Mesenchymal stem cell (in vitro differentiated cells and primary cell): Measurements from ENCODE around the gene CYP11A1.

Experiments used
- DNase-seq: peaks from one replicate; pipeline ENCODE4 v3.0.0-alpha.2; 2013
- H2AFZ ChIP-seq: one replicate; pipeline ENCODE4 v1.6.1; 2013; ENCODE audit warnings: low read depth, mild to moderate bottlenecking, control low read depth, inconsistent platforms, low read length, moderate library complexity
- H2AK5ac ChIP-seq: 2 replicates; pipeline ENCODE4 v1.6.1; 2013; ENCODE audit warnings: low read length, moderate library complexity, mild to moderate bottlenecking, inconsistent platforms; ENCODE audit not compliant: severe bottlenecking
- H2BK120ac ChIP-seq: one replicate; pipeline ENCODE4 v1.6.1; 2013; ENCODE audit warnings: low read depth, mild to moderate bottlenecking, inconsistent platforms, low read length, moderate library complexity
- H2BK12ac ChIP-seq, 2 experiments: one replicate each; pipeline ENCODE4 v1.6.1; 2013; ENCODE audit warnings: inconsistent platforms in 2 of 2, low read length in 2 of 2, mild to moderate bottlenecking in 2 of 2, moderate library complexity in 2 of 2, control low read depth in 1 of 2
- H2BK15ac ChIP-seq: one replicate; pipeline ENCODE4 v1.6.1; 2013; ENCODE audit warnings: mild to moderate bottlenecking, low read depth, inconsistent platforms; ENCODE audit not compliant: poor library complexity, severe bottlenecking
- H2BK5ac ChIP-seq: 2 replicates; pipeline ENCODE4 v1.6.1; 2013; ENCODE audit warnings: low read depth, mild to moderate bottlenecking, low read length, control low read depth, inconsistent platforms; ENCODE audit not compliant: poor library complexity, severe bottlenecking
- H3K14ac ChIP-seq, 2 experiments: one replicate each; pipeline ENCODE4 v1.6.1; 2013; ENCODE audit warnings: inconsistent platforms in 2 of 2, low read length in 2 of 2, control low read depth in 1 of 2, mild to moderate bottlenecking in 1 of 2, moderate library complexity in 1 of 2
- H3K18ac ChIP-seq, 2 experiments: one replicate each; pipeline ENCODE4 v1.6.1; 2013; ENCODE audit warnings: inconsistent platforms in 2 of 2, low read length in 2 of 2, control low read depth in 1 of 2, low read depth in 1 of 2, mild to moderate bottlenecking in 1 of 2
- H3K23ac ChIP-seq, 2 experiments: one replicate each; pipeline ENCODE4 v1.6.1; 2013; ENCODE audit warnings: inconsistent platforms in 2 of 2, low read length in 2 of 2, mild to moderate bottlenecking in 2 of 2, moderate library complexity in 2 of 2, control low read depth in 1 of 2
- H3K27ac ChIP-seq: 2 replicates; pipeline ENCODE4 v1.5.1; 2013; ENCODE audit warnings: mild to moderate bottlenecking, moderate library complexity, low read length, control low read depth, inconsistent platforms; ENCODE audit not compliant: poor library complexity, severe bottlenecking
- H3K27me3 ChIP-seq, 2 experiments: 2 replicates each; pipeline versions ENCODE4 v1.6.1 to v1.7.0; 2013; ENCODE audit warnings: low read length in 2 of 2, mild to moderate bottlenecking in 2 of 2, moderate library complexity in 2 of 2, control low read depth in 1 of 2, inconsistent platforms in 1 of 2; ENCODE audit not compliant: control insufficient read depth in 1 of 2, insufficient read depth in 1 of 2
- H3K36me3 ChIP-seq, 2 experiments: 2 replicates each; pipeline versions ENCODE4 v1.6.1 to v1.7.0; 2013; ENCODE audit warnings: low read length in 2 of 2, control low read depth in 1 of 2, inconsistent platforms in 1 of 2, low read depth in 1 of 2, mild to moderate bottlenecking in 1 of 2; ENCODE audit not compliant: insufficient read depth in 2 of 2, control insufficient read depth in 1 of 2
- H3K4ac ChIP-seq, 2 experiments: one replicate each; pipeline ENCODE4 v1.6.1; 2013; ENCODE audit warnings: inconsistent platforms in 2 of 2, low read length in 2 of 2, mild to moderate bottlenecking in 2 of 2, moderate library complexity in 2 of 2, control low read depth in 1 of 2, low read depth in 1 of 2
- H3K4me1 ChIP-seq: 2 replicates; pipeline ENCODE4 v1.6.1; 2013; ENCODE audit warnings: low read depth, low read length, control low read depth; ENCODE audit not compliant: control insufficient read depth, insufficient read depth
- H3K4me2 ChIP-seq: 2 replicates; pipeline ENCODE4 v1.6.1; 2013; ENCODE audit warnings: low read length, mild to moderate bottlenecking, inconsistent platforms; ENCODE audit not compliant: poor library complexity, severe bottlenecking
- H3K4me3 ChIP-seq, 2 experiments: 2 replicates each; pipeline versions ENCODE4 v1.5.1 to v1.7.0; 2013; ENCODE audit warnings: low read length in 2 of 2, mild to moderate bottlenecking in 2 of 2, control low read depth in 1 of 2, low read depth in 1 of 2; ENCODE audit not compliant: insufficient read depth in 1 of 2
- H3K79me1 ChIP-seq: replicated peaks from 2 replicates; pipeline ENCODE4 v1.6.1; 2013; ENCODE audit warnings: mild to moderate bottlenecking, control low read depth, low read length, inconsistent platforms; ENCODE audit not compliant: poor library complexity, severe bottlenecking
- H3K9ac ChIP-seq: 2 replicates; pipeline ENCODE4 v1.7.0; 2013; ENCODE audit warnings: mild to moderate bottlenecking, low read length, moderate library complexity
- H3K9me3 ChIP-seq: 2 replicates; pipeline ENCODE4 v1.7.0; 2013; ENCODE audit warnings: mild to moderate bottlenecking, low read length; ENCODE audit not compliant: control insufficient read depth
- H4K8ac ChIP-seq: one replicate; pipeline ENCODE4 v1.6.1; 2013; ENCODE audit warnings: inconsistent platforms, mild to moderate bottlenecking, low read length, moderate library complexity
- H4K91ac ChIP-seq: one replicate; pipeline ENCODE4 v1.6.1; 2013; ENCODE audit warnings: mild to moderate bottlenecking, low read length, inconsistent platforms
- WGBS: methylation state at CpG from one replicate; pipeline ENCODE4 v1.1.7; 2013; ENCODE audit warnings: mixed read lengths; 5-methylcytosine and 5-hydroxymethylcytosine counted together

Gene CYP11A1

GRCh38 chr15:74376825-74377581, 9.6 kb upstream of the CYP11A1 start:
- Histone ChIP-seq H2BK12ac (no peak overlapping the region), H3K4me2 (no peak overlapping the region)

GRCh38 chr15:74376226-74376625, 8.8 kb upstream of the CYP11A1 start:
- no peaks in the 10 kb centered on the region for H3K9me3 ChIP-seq
- H2AFZ ChIP-seq, result no peak overlapping the region
- no peak overlapping the region for H3K27ac ChIP-seq
- H2BK12ac ChIP-seq, result no peak overlapping the region
- H4K8ac ChIP-seq, result no peak overlapping the region
- H3K27me3 ChIP-seq, result peaks cover 0 to 16% of the 10 kb centered on the region in 2 experiments
- H3K4me1 ChIP-seq, result peaks cover 14% of the 10 kb centered on the region
- DNase-seq, result no peak
- no peak overlapping the region for H2BK15ac ChIP-seq
- H3K18ac ChIP-seq, result no peak overlapping the region
- H2BK120ac ChIP-seq, result no peak overlapping the region
- H2BK5ac ChIP-seq, result no peak overlapping the region
- H3K36me3 ChIP-seq, result no peaks in the 10 kb centered on the region
- no peak overlapping the region for H4K91ac ChIP-seq
- H3K4ac ChIP-seq, result no peak overlapping the region
- H3K14ac ChIP-seq, result no peak overlapping the region
- H3K4me2 ChIP-seq, result no peak overlapping the region
- 96% methylated on average over 1 of the region's 1 CpG for WGBS
- H3K9ac ChIP-seq, result no peak overlapping the region
- no peak overlapping the region for H2AK5ac ChIP-seq
- no peak overlapping the region for H3K23ac ChIP-seq
- no peaks in the 10 kb centered on the region for H3K79me1 ChIP-seq
- H3K4me3 ChIP-seq, result no peak overlapping the region

More at GRCh38 chr15:74376825-74377581, 9.6 kb upstream of the CYP11A1 start:
- Histone ChIP-seq H2BK120ac (no peak overlapping the region), H3K23ac (no peak overlapping the region), H3K4me1 (peaks cover 16% of the 10 kb centered on the region), H3K9ac (no peak overlapping the region), H2AK5ac (no peak overlapping the region), H3K4me3 (no peak overlapping the region), H3K36me3 (no peaks in the 10 kb centered on the region), H2BK5ac (no peak overlapping the region), H3K4ac (no peak overlapping the region), H3K18ac (no peak overlapping the region), H3K27me3 (peaks cover 0 to 10% of the 10 kb centered on the region in 2 experiments), H3K9me3 (no peaks in the 10 kb centered on the region), H3K14ac (no peak overlapping the region), H2AFZ (no peak overlapping the region), H4K91ac (no peak overlapping the region), H3K27ac (no peak overlapping the region), H3K79me1 (no peaks in the 10 kb centered on the region), H2BK15ac (no peak overlapping the region), H4K8ac (no peak overlapping the region)
- WGBS, result 95% methylated on average over 5 of the region's 6 CpGs
- no peak for DNase-seq

GRCh38 chr15:74375303-74375693, 7.9 kb upstream of the CYP11A1 start:
- no peaks in the 10 kb centered on the region for H3K9me3 ChIP-seq
- 14% methylated on average over 8 of the region's 9 CpGs for WGBS
- DNase-seq, result peak; percentile 80
- no peak overlapping the region for H3K14ac ChIP-seq
- no peak overlapping the region for H2BK120ac ChIP-seq
- no peak overlapping the region for H3K9ac ChIP-seq
- no peaks in the 10 kb centered on the region for H3K79me1 ChIP-seq
- no peak overlapping the region for H2AFZ ChIP-seq
- no peak overlapping the region for H2BK15ac ChIP-seq
- no peak overlapping the region for H4K8ac ChIP-seq
- H3K4me1 ChIP-seq, result peaks cover 14% of the 10 kb centered on the region
- no peak overlapping the region for H3K4me2 ChIP-seq
- no peak overlapping the region for H3K4ac ChIP-seq
- H3K27ac ChIP-seq, result no peak overlapping the region
- no peaks in the 10 kb centered on the region for H3K36me3 ChIP-seq
- peaks cover 0 to 25% of the 10 kb centered on the region in 2 experiments for H3K27me3 ChIP-seq
- H3K18ac ChIP-seq, result no peak overlapping the region
- H2BK12ac ChIP-seq, result no peak overlapping the region
- no peak overlapping the region for H4K91ac ChIP-seq
- H3K4me3 ChIP-seq, result no peak overlapping the region
- H2AK5ac ChIP-seq, result no peak overlapping the region
- H3K23ac ChIP-seq, result no peak overlapping the region
- no peak overlapping the region for H2BK5ac ChIP-seq

- peaks cover 14% of the 10 kb centered on the region for H3K4me1 ChIP-seq
- peaks cover 0 to 29% of the 10 kb centered on the region in 2 experiments for H3K27me3 ChIP-seq
- H3K4me3 ChIP-seq, result peak overlapping the region in 1 of 2 experiments; percentile 89
- H2BK120ac ChIP-seq, result no peak overlapping the region
- H2BK15ac ChIP-seq, result no peak overlapping the region
- H3K79me1 ChIP-seq, result no peaks in the 10 kb centered on the region
- no peak for DNase-seq
- no peak overlapping the region for H4K91ac ChIP-seq
- no peak overlapping the region for H3K23ac ChIP-seq
- no peak overlapping the region for H4K8ac ChIP-seq
- no peak overlapping the region for H2AK5ac ChIP-seq
- no peaks in the 10 kb centered on the region for H3K9me3 ChIP-seq
- H3K9ac ChIP-seq, result no peak overlapping the region
- H3K4me2 ChIP-seq, result peak overlapping the region; percentile 95
- H3K27ac ChIP-seq, result no peak overlapping the region
- H3K18ac ChIP-seq, result no peak overlapping the region
- H2BK5ac ChIP-seq, result no peak overlapping the region
- H3K36me3 ChIP-seq, result no peaks in the 10 kb centered on the region
- no peak overlapping the region for H2AFZ ChIP-seq
- WGBS, result 25% methylated on average over 11 of the region's 11 CpGs
- no peak overlapping the region for H2BK12ac ChIP-seq
- H3K14ac ChIP-seq, result no peak overlapping the region
- H3K4ac ChIP-seq, result no peak overlapping the region
These were observed 7.3 kb upstream of the CYP11A1 start for GRCh38 chr15:74374648-74375302.
